ENCODE data around the gene RPP21. TPM values are rescaled to one million over a fixed set of nuclear protein-coding genes. Genes with fewer than 3 reads are reported as not detected.
"Not testable (repeated sequence)": the region's sequence is repeated elsewhere in the genome, so short reads cannot be mapped to it uniquely, and the experiment has no call there.

RPP21 gene
- total RNA-seq, 4 donors from 2014 or later, result 61.9 to 246 (median 87.5) TPM

DNA sequence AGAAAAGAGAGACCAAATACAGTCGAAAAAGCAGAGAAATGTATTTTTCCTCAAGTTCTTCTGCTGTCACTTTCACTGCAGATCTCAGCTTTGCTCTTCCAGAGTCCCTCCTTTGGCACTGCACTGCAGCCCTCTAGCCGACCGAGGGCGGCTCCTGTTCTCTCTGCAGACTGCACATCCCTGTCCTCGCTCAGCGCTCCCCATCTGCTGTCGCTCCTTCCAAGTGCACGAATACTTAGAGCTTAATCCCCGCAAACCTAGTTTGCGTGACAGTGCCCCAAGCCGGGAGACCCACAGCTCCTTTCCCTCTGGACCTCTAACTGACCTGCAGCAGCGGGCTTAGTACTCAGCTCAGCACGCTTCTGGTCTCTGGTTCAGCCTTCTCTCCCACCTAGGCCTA is 15.2 kb downstream of the RPP21 start:
- no peak for TF ChIP-seq POLR2A (IDR thresholded peaks at IDR 0.05)
- TF ChIP-seq, protein P1, sequence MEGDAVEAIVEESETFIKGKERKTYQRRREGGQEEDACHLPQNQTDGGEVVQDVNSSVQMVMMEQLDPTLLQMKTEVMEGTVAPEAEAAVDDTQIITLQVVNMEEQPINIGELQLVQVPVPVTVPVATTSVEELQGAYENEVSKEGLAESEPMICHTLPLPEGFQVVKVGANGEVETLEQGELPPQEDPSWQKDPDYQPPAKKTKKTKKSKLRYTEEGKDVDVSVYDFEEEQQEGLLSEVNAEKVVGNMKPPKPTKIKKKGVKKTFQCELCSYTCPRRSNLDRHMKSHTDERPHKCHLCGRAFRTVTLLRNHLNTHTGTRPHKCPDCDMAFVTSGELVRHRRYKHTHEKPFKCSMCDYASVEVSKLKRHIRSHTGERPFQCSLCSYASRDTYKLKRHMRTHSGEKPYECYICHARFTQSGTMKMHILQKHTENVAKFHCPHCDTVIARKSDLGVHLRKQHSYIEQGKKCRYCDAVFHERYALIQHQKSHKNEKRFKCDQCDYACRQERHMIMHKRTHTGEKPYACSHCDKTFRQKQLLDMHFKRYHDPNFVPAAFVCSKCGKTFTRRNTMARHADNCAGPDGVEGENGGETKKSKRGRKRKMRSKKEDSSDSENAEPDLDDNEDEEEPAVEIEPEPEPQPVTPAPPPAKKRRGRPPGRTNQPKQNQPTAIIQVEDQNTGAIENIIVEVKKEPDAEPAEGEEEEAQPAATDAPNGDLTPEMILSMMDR (IDR thresholded peaks at IDR 0.05), result no peak
- no peak for TF ChIP-seq EP300 (IDR thresholded peaks at IDR 0.05; ENCODE audit: low read depth)
- no peak for TF ChIP-seq POLR2AphosphoS5 (IDR thresholded peaks at IDR 0.05)
- 61 to 84% methylated on average over 10 to 13 of the region's 13 CpGs for WGBS, 2 donors (ENCODE audit: low coverage in 1 of 2)
- Histone ChIP-seq H3K36me3 (no peaks in the 10 kb centered on the region), H3K4me1 (peaks cover 0 to 11% (median 3%) of the 10 kb centered on the region in 4 donors), H3K4me3 (no peak overlapping the region), H3K9me3 (no peaks in the 10 kb centered on the region), H3K27me3 (peaks cover 84% of the 10 kb centered on the region), H3K27ac (no peak overlapping the region)
- in situ Hi-C loops (cut with MboI; ENCODE audit: low pct_ligation_motif_present in 1 of 4, low pct_unique_long_range_greater_than_20kb in 1 of 4, low sequenced_read_pairs in 3 of 4), result no loop called here
- DNase-seq, result no peak
- intact Hi-C loops (cut with DNase I; ENCODE audit: low total_unique reads), result no loop called here

DNA sequence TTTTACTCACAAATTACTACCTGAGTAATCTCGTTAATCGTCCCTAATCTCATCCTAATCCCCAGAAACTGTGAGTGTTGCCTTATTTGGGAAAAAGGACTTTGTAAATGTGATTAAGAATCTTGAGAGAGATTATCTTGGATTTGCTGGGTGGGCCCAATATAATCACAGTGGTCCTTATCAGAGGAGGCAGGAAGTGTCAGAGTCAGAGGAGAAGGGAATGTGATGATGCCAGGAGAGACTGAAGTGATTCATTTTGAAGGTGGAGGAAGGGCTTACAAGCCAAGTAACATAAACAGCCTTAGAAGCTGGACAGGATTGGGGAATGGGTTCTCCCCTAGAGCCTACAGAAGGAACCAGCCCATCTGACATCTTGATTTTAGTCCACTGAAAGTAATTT is 16.7 kb downstream of the RPP21 start:
- WGBS, 2 donors (ENCODE audit: low coverage in 1 of 2), result 89 to 92% methylated on average over 2 of the region's 2 CpGs
- in situ Hi-C loops (cut with MboI; ENCODE audit: low pct_ligation_motif_present in 1 of 4, low pct_unique_long_range_greater_than_20kb in 1 of 4, low sequenced_read_pairs in 3 of 4), result no loop called here

DNA sequence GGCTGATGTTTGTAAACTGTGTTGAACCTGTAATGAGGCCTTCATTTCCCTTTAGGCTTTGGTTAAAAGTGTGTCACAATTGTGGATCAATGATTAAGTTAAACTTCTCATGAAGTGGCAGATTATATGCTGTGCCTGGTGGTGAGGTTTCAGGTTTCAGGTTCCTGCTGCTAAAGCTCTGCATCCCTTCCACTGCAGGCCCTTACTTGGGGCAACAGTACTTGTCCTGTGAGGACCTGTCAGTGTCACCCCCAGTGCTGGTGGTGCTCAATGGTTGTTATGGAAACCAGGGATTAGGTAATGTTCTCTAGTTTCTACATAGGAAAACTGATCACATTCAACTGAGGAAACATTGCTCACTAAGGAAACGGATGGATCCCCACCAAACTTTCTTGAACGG is 18.5 kb downstream of the RPP21 start:
- no peaks in the 10 kb centered on the region for H3K4me1 ChIP-seq
- WGBS, 2 donors (ENCODE audit: low coverage in 1 of 2), result 83 to 85% methylated on average over 2 of the region's 2 CpGs
- in situ Hi-C loops (cut with MboI; ENCODE audit: low pct_ligation_motif_present in 1 of 4, low pct_unique_long_range_greater_than_20kb in 1 of 4, low sequenced_read_pairs in 3 of 4) (no loop called here), intact Hi-C loops (cut with DNase I; ENCODE audit: low total_unique reads) (no loop called here)
- no peaks in the 10 kb centered on the region for H3K36me3 ChIP-seq
- no peak overlapping the region for H3K4me3 ChIP-seq
- H3K27me3 ChIP-seq, result peaks cover 92% of the 10 kb centered on the region
- no peak overlapping the region for H3K27ac ChIP-seq
- DNase-seq, result no peak
- TF ChIP-seq POLR2A (IDR thresholded peaks at IDR 0.05), result no peak
- TF ChIP-seq, protein P1 (IDR thresholded peaks at IDR 0.05), result no peak
- no peak for TF ChIP-seq POLR2AphosphoS5 (IDR thresholded peaks at IDR 0.05)
- no peak for TF ChIP-seq EP300 (IDR thresholded peaks at IDR 0.05; ENCODE audit: low read depth)
- H3K9me3 ChIP-seq, result no peaks in the 10 kb centered on the region

More for the DNA sequence above, 16.7 kb downstream of the RPP21 start:
- Histone ChIP-seq H3K9me3 (no peaks in the 10 kb centered on the region), H3K4me1 (peaks cover 0 to 11% (median 3%) of the 10 kb centered on the region in 4 donors), H3K36me3 (no peaks in the 10 kb centered on the region), H3K4me3 (no peak overlapping the region), H3K27ac (no peak overlapping the region), H3K27me3 (peaks cover 93% of the 10 kb centered on the region)
- intact Hi-C loops (cut with DNase I; ENCODE audit: low total_unique reads), result no loop called here
- TF ChIP-seq POLR2AphosphoS5 (IDR thresholded peaks at IDR 0.05) (no peak), POLR2A (IDR thresholded peaks at IDR 0.05) (no peak), EP300 (IDR thresholded peaks at IDR 0.05; ENCODE audit: low read depth) (no peak)
- TF ChIP-seq, protein P1 (IDR thresholded peaks at IDR 0.05), result no peak
- no peak for DNase-seq

DNA sequence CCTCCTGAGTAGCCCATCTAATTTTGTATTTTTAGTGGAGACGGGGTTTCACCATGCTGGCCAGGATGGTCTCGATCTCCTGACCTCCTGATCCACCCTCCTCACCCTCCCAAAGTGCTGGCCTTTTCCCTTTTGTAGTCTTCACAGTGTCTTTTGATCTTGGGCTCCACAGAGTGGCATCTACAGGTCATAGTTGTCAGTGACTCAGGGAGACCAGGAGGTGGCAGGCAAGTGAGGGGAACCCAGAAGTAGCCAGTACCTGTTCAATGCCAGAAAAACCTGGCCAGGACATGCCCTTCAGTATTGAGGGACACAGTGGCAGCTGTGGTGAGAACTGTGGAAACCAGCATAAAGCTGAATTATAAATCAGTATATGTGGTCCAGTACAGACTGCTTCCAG is 19.6 kb downstream of the RPP21 start:
- intact Hi-C loops (cut with DNase I; ENCODE audit: low total_unique reads), result no loop called here
- no peak for TF ChIP-seq EP300 (IDR thresholded peaks at IDR 0.05; ENCODE audit: low read depth)
- TF ChIP-seq, protein P1 (IDR thresholded peaks at IDR 0.05), result no peak
- no peak for TF ChIP-seq POLR2AphosphoS5 (IDR thresholded peaks at IDR 0.05)
- TF ChIP-seq POLR2A (IDR thresholded peaks at IDR 0.05), result no peak
- WGBS, 2 donors (ENCODE audit: low coverage in 1 of 2), result 75% methylated on average over 2 of the region's 2 CpGs; no CpG with 5 or more reads in 1 of the 2 donors
- Histone ChIP-seq H3K4me1 (no peaks in the 10 kb centered on the region), H3K4me3 (no peak overlapping the region), H3K9me3 (no peaks in the 10 kb centered on the region), H3K27me3 (peaks cover 90% of the 10 kb centered on the region), H3K27ac (no peak overlapping the region), H3K36me3 (no peaks in the 10 kb centered on the region)
- DNase-seq, result no peak
- in situ Hi-C loops (cut with MboI; ENCODE audit: low pct_ligation_motif_present in 1 of 4, low pct_unique_long_range_greater_than_20kb in 1 of 4, low sequenced_read_pairs in 3 of 4), result no loop called here

DNA sequence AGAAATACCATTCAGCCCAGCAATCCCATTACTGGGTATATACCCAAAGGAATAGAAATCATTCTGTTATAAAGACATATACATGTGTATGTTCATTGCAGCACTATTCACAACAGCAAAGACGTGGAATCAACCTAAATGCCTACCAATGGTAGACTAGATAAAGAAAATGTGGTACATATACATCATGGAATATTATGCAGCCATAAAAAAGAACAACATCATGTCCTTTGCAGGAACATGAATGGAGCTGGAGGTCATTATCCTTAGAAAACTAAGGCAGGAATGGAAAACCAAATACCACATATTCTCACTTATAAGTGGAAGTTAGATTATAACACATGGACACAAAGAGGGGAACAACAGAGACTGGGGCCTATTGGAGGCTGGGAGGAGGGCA is 24.3 kb downstream of the RPP21 start:
- in situ Hi-C loops (cut with MboI; ENCODE audit: low pct_ligation_motif_present in 1 of 4, low pct_unique_long_range_greater_than_20kb in 1 of 4, low sequenced_read_pairs in 3 of 4); intact Hi-C loops (cut with DNase I; ENCODE audit: low total_unique reads): not testable (repeated sequence)
- 42 to 43% methylated on average over 1 of the region's 1 CpG for WGBS, 2 donors (ENCODE audit: low coverage in 1 of 2)

More for the DNA sequence above, 24.3 kb downstream of the RPP21 start:
- not testable (repeated sequence) for H3K4me1 ChIP-seq, H3K4me3 ChIP-seq, H3K36me3 ChIP-seq, H3K9me3 ChIP-seq, DNase-seq, H3K27ac ChIP-seq
- peaks cover 53% of the 10 kb centered on the region for H3K27me3 ChIP-seq

Measured in transverse colon (tissue), 4 donors.